Gastrocnemius medialis (tissue), 4 donors: Measurements from ENCODE around the gene PTPRM.

ENCODE experiments used
- CTCF ChIP-seq, 5 experiments: fragments of 450-650 bp in 3 of 5; fragments of 200-600 bp in 2 of 5; sonication (generic) in 2 of 5; IDR thresholded peaks in 4 of 5; conservative IDR thresholded peaks in 1 of 5; 1 replicate in 4 of 5; 2 replicates in 1 of 5; pipeline ENCODE4 v1.5.1; 2016 to 2019; ENCODE audit warnings: antibody characterized with exemption in 5 of 5, mild to moderate bottlenecking in 3 of 5, moderate library complexity in 3 of 5
- POLR2A ChIP-seq, 2 donors: fragments of 450-650 bp; IDR thresholded peaks; one replicate each; pipeline ENCODE4 v1.6.1; 2017; ENCODE audit warnings: antibody characterized with exemption in 2 of 2, mild to moderate bottlenecking in 2 of 2, moderate library complexity in 2 of 2

GRCh38 chr18:7576077-7576476 lies 9.0 kb downstream of the PTPRM start:
- TF ChIP-seq CTCF (IDR thresholded peaks at IDR 0.05 in 4 of 5, conservative IDR thresholded peaks at IDR 0.05 in 1 of 5) (no peak), POLR2A (IDR thresholded peaks at IDR 0.05) (no peak)
